ENCODE results near the gene FGF21.
"Not testable (repeated sequence)": the region's sequence is repeated elsewhere in the genome, so short reads cannot be mapped to it uniquely, and the experiment has no call there.

FGF21 gene

GRCh38 chr19:48755787-48756186, 463 bp downstream of the FGF21 start:
- no peak for DNase-seq

DNA sequence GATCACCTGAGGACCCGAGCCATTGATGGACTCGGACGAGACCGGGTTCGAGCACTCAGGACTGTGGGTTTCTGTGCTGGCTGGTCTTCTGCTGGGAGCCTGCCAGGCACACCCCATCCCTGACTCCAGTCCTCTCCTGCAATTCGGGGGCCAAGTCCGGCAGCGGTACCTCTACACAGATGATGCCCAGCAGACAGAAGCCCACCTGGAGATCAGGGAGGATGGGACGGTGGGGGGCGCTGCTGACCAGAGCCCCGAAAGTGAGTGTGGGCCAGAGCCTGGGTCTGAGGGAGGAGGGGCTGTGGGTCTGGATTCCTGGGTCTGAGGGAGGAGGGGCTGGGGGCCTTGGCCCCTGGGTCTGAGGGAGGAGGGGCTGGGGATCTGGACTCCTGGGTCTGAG, 888 bp downstream of the FGF21 start:
- DNase-seq, result no peak

DNA sequence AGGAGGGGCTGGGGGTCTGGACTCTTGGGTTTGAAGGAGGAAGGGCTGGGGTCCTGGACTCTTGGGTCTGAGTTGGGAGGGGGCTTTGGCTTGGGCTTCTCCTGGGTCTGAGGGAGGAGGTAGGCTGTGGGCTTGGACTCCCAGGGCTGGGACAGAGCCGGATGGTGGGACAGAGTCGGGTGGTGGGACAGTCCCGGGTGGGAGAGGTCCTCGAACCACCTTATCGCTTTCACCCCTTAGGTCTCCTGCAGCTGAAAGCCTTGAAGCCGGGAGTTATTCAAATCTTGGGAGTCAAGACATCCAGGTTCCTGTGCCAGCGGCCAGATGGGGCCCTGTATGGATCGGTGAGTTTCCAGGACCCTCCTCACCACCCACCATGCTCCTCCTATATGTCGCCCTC, 1.4 kb downstream of the FGF21 start:
- no peak for DNase-seq

DNA sequence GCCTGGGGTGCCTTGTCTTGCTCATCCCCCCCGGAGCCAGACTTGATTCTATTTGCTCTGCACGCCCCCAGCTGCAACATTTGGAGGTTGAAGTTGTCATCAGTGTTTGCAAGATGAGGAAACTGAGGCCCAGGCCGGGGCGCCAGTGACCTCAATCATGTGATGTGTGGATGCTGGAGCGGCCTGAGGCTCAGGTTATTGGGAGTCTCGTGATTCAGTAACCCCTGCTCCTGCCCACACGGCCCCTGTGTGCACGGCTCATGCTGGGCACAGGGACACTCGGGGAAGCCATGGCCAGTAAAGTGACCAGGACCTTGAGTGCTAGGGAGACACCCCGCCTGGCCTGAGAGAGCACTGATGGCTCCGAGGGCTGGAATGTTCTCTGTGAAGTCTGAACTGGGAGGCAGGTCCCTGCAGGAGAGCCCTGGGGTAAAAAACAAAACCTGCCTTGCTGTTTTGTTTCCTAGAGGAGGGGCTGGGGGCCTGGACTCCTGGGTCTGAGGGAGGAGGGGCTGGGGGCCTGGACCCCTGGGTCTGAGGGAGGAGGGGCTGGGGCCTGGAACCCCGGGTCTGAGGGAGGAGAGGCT, 1.9 kb downstream of the FGF21 start:
- DNase-seq, result no peak

- no peak for DNase-seq
These were observed 2.4 kb downstream of the FGF21 start for GRCh38 chr19:48757741-48758144.

- no peak for DNase-seq
These were observed 5.3 kb downstream of the FGF21 start for GRCh38 chr19:48760504-48761205.

DNA sequence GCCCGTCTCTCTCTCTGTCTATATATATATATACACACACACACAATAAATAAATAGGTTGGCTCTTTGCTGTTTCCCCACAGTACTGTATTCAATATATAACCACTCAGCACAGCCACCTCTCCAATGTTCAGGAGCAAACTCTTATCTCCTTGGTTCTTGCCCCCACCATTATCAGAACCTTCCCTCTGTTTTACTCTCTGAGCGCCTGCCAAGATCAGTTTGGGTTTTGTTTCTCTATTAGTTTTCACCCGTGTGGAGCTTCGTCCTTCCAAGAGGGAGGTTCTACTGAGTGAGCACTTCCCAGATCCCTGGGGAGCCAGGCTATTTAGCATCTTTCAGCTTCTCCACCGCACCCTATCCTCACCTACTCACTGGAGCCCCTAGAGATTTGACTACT, 10.5 kb downstream of the FGF21 start:
- DNase-seq, result not testable (repeated sequence)

GRCh38 chr19:48768171-48768753, 12.9 kb downstream of the FGF21 start:
- not testable (repeated sequence) for DNase-seq

GRCh38 chr19:48768994-48769713, 13.8 kb downstream of the FGF21 start:
- DNase-seq, result no peak

DNA sequence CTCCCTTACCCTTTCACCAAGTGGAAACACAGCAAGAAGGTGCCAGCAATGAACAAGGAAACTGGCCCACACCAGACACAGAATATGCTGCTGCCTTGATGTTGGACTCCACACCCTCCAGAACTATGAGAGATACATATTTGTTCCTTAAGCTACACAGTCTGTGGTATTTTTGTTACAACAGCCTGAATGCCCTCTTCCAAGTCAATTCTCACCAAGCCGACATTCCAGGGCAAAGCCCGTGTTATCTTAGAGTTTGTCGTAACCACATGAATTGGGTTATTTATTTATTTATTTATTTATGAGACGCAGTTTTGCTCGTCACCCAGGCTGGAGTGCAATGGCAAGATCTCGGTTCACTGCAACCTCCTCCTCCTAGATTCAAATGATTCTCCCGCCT, 14.9 kb downstream of the FGF21 start:
- DNase-seq, result peak; percentile 52

GRCh38 chr19:48770734-48771472, 15.6 kb downstream of the FGF21 start:
- DNase-seq, result no peak

- no peak for DNase-seq
These were observed 17.2 kb downstream of the FGF21 start for GRCh38 chr19:48772503-48772953.

DNA sequence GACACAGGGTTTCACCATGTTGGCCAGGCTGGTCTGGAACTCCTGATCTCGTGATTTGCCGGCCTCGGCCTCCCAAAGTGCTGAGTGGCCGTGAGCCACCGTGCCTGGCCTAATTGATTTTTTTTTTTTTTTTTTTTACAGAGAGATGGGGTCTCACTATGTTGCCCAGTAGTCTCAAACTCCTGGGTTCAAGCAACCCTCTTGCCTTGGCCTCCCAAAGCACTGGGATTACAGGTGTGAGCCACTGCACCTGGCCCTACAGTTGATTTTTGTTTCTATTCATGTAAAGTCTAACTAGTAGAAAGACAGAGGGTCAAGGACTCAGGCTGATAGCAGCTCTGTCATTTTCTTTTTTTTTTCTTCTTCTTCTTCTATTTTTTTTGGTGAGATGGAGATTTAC, 21.8 kb downstream of the FGF21 start:
- DNase-seq, result no peak

DNA sequence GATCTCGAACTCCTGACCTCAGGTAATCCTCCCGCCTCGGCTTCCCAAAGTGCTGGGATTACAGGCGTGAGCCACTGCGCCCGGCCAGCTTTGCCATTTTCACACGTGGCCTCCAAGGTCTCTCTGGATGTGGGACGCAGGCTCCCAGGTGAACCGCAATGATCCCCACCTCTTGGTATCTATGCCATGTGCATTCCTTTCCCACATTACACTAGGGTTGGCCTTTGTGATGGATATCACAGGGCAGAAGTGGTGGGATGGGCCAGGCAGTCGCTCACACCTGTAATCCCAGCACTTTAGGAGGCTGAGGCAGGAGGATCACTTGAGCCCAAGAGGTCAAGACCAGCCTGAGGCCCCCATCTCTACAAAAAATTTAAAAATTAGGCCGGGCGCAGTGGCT, 22.4 kb downstream of the FGF21 start:
- no peak for DNase-seq

DNA sequence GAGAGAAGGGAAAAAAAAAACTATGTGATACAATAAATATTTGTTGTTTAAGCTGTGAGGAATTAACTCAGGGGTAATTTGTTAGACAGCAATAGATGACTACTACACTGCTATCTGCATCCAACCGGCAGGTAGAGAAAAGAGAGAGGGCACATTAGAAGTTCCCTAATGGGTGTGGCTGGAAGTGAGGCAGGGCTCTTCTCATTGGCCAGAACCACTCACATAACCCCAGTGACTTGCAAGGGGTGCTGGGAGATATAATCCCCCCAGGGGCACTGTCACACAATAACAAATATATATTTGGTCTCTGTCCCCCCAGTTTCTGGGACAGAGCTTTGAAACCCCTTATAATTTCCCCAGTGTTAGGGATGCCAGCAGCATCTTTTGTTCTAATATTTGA, 24.3 kb downstream of the FGF21 start:
- no peak for DNase-seq

DNA sequence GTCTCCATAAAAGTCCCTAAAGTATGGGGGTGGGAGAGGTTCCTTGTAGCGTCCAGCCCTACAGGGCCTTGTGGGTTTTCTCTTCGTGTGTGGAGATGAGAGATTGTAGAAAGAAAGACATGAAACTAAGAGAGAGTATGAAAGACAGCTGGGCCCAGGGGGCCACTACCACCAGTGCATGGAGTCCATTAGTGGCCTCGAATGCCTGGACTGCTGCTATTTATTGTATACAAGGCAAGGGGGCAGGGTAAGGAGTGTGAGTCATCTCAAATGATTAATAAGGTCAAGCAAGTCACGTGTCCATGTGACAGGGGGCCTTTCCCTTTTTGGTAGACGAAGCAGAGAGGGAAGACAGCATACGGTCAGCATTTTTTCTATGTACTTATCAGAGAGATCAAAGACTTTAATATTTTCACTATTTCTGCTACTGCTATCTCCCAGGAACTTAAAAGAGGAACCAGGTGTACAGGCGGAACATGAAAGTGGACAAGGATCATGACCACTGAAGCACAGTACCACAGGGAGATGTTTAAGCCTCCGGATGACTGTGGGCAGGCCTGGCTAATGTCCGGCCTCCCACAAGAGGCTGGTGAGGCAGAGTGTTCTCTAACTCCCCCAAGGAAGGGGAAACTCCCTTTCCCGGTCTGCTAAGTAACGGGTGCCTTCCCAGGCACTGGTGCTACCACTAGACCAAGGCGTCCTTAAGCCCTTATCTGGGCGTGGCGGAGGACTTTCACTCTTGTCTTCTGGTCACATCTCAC, 25.5 kb downstream of the FGF21 start:
- peak; percentile 26 for DNase-seq

GRCh38 chr19:48784527-48784926, 29.2 kb downstream of the FGF21 start:
- DNase-seq, result no peak

DNA sequence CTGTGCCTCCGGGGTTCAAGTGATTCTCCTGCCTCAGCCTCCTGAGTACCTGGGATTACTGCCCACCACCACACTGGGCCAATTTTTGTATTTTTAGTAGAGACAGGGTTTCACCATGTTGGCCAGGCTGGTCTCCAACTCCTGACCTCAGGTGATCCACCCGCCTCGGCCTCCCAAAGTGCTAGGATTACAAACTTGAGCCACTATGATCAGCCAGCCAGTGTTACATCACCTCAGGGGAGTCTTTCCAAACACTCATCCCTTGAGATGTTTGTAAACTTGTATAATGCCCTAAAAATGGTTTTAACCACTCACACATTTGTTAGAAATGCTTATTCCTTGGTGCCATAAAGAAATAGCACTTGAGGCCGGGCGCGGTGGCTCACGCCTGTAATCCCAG, 31.1 kb downstream of the FGF21 start:
- DNase-seq, result not testable (repeated sequence)

DNA sequence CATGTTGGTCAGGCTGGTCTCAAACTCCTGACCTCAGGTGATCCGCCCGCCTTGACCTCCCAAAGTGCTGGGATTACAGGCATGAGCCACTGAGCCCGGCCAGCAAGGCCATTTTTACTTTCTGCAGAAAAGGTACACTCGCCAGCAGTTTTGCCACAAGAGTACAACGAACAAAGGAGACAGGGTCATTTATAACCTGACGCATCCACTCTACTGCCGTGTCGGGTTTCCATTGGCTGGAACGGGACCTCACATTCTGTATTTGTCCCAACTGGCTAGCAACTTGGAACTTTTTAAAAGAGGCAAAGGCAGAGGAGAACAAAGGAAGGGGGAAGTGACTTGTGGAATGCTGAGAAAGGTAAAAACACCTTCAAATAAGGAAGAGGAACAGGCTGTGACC, 32.0 kb downstream of the FGF21 start:
- DNase-seq, result not testable (repeated sequence)

DNA sequence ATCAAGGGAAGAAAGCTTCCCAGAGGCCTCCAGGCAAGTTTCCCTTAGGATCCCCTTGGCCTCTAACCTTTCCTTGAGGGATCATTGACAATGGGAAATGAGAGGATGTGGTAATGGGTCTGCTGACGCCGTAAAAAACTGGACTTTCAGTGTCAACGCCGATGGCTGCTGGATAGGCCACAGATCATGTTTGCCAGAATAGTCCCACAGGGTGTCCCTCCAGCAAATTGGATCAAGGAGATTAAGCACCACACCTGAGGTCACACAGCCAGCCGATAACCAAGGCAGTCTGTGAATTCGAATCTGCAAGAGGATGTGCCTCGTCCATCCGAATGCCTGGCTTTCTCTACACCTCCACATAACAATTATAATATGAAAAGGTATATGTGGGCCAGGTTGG, 37.9 kb downstream of the FGF21 start:
- DNase-seq, result no peak

DNA sequence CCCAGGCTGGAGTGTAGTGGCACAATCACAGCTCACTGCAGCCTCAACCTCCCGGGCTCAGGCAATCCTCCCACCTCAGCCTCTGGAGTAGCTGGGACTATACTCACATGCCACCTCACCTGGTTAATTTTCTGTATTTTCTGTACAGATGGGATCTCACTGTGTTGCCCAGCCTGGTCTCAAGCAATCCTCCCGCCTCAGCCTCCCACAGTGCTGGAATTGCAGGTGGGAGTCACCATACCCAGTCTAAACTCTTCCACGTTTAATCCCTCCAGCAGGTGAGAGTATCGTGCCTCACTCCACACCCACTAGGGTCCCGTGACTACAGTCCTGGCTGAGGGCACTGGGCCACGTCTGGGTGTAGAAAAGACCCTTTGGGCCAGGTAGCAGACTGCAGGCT, 39.0 kb downstream of the FGF21 start:
- no peak for DNase-seq

DNA sequence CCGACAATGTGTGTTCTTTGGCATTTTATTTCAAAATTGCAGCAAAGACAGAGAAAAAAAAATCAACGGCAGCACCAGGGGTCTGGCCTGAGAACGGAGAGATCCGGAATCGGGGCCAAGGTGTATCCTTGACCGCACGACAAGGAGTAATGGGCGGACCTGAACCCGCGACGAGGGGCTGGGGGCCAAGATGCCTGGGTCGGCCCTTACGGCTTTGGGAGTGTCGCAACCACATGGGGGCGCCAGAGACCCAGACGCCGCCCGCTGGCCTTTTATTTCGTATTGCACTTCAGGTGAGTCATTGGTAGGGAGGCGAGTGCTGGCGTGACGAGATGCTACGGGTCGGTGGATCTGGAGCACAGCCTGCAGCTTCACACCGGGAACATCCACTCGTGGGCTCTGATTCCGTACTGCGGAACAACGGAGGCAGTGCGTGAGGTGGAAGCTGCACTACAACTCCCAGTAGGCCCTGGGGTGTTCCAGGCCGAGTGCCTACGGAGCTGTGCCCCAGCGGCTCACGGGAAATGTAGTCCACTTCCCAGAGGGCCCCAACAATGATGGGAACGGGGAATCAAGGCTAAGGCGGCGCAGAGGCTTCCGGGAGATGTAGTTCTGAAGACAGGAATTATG, 39.8 kb downstream of the FGF21 start:
- DNase-seq, result peak; percentile 85

Data from NCI-H226 (cell line).